Adipose tissue (tissue), 3 donors: ENCODE results near the gene PRSS2. TPM values are rescaled to one million over a fixed set of nuclear protein-coding genes. Genes with fewer than 3 reads are reported as not detected.
"Not testable (repeated sequence)": the region's sequence is repeated elsewhere in the genome, so short reads cannot be mapped to it uniquely, and the experiment has no call there.

Source experiments
- H3K27ac ChIP-seq: one replicate; pipeline ENCODE4 v1.5.1; 2013; ENCODE audit warnings: low read depth, low read length
- WGBS, 3 donors: extraction: QIAGEN DNeasy Blood & Tissue Kit; methylation state at CpG; one replicate each; pipeline ENCODE4 v1.1.7; 2013; 5-methylcytosine and 5-hydroxymethylcytosine counted together
- polyA plus RNA-seq, 3 donors: library from polyadenylated mRNA; stranded (reverse); fragments of 200-250 nt; gene quantifications; one replicate each; pipeline ENCODE4 v1.2.3, GENCODE V29; 2013
- donor health status: healthy with polysubstance abuse.
- donor health status: Bipolar disorder and iron deficiency.
- donor health status: healthy.

PRSS2 gene
- polyA plus RNA-seq, 3 donors, result 6.5 to 49,551 (median 29.2) TPM

DNA sequence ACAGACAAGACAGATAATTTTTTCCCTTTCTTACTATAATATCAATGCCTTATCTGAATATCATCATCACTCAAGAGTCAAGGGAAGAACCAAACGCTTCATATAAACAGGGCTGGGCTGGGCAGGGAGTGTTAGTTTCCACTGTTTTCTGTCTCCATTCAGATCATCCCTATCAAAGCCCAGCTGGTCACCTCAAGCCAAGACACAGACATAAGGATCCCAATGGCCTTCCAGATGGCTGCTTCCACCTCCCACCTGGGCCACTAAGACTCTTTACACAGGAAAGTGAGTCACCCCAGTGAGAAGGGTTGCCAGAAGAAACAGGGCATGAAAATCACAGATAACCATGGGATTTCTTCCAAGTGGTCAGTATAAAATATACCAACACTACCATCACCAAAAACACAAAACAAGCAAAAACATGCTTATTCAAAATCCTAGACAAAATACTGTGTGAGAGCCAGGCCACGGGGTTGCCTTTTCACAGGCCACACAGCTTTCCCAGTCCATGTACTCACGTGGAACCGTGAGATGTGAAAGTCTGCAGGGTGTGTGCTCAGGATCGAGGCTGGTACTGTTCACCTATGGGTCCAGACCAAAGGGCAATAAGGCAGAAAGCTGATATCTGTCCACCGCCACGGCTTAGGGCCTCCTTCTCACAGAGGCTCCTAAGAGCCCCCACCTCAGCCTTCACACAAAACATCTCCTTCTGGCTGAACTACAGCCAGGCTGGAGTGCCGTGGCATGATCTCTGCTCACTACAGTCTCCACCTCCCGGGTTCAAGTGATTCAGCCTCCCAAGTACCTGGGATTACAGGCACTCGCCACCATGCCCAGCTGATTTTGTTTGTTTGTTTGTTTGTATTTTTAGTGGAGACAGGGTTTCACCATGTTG is 15.8 kb upstream of the PRSS2 start:
- no peak overlapping the region for H3K27ac ChIP-seq
- WGBS, 3 donors, result 35 to 90% (median 69%) methylated on average over 10 of the region's 10 CpGs

DNA sequence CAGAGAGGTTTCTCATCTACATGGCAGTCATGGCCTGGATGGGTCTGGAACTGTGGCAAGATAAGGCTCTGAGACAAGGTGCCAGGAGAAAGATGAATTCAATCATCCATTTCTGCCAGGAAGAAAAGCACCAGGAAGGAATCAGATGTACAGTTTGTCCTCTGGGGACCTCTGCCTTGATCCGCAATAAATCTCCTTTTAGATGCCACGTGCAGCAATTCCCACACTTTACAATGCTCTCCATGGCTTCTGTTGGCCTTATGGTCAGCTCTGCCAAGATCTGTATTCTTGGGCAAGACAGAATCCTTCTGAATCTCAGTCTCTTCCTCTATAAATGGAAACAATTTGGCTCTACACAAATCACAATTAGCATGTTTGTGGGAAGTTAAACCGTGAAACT is 12.5 kb upstream of the PRSS2 start:
- 44 to 74% (median 71%) methylated on average over 1 to 3 of the region's 3 CpGs for WGBS, 3 donors
- H3K27ac ChIP-seq, result not testable (repeated sequence)

- H3K27ac ChIP-seq, result no peak overlapping the region
- 81 to 95% (median 90%) methylated on average over 1 of the region's 1 CpG for WGBS, 3 donors
Measured at GRCh38 chr7:142759433-142759832, 11.3 kb upstream of the PRSS2 start.

GRCh38 chr7:142760071-142760642 is 10.6 kb upstream of the PRSS2 start:
- WGBS, 3 donors, result 36 to 91% (median 66%) methylated on average over 5 of the region's 5 CpGs
- no peak overlapping the region for H3K27ac ChIP-seq

- 60 to 66% (median 60%) methylated on average over 2 of the region's 2 CpGs for WGBS, 3 donors
- not testable (repeated sequence) for H3K27ac ChIP-seq
Measured at GRCh38 chr7:142761606-142762005, 9.2 kb upstream of the PRSS2 start.

GRCh38 chr7:142762104-142762503 is 8.7 kb upstream of the PRSS2 start:
- 77 to 91% (median 78%) methylated on average over 1 of the region's 1 CpG for WGBS, 3 donors

GRCh38 chr7:142767451-142767850 is 3.3 kb upstream of the PRSS2 start:
- 68 to 82% (median 72%) methylated on average over 3 of the region's 3 CpGs for WGBS, 3 donors

More at GRCh38 chr7:142762104-142762503, 8.7 kb upstream of the PRSS2 start:
- no peak overlapping the region for H3K27ac ChIP-seq

DNA sequence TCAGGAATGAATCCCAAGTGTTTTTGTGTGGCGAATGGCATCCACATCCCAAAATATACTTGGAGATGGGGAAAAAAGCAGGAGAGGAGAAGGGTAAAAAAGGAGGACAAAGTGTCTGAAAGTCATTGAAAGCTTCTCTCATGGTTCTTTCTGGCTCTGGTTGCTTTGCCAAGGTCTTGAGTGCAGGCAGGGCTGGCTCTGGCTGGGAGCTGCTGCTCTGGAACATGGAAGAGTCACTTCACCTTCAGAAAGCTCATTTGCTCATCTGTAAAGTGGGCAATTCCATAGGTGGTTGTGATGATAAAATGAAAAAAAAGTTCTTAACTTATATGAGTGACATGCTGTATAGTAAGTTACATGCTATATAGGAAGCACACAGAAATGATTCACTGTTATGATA is 2.9 kb upstream of the PRSS2 start:
- WGBS, 3 donors, result 82 to 90% (median 90%) methylated on average over 1 of the region's 1 CpG
- no peak overlapping the region for H3K27ac ChIP-seq

More at GRCh38 chr7:142767451-142767850, 3.3 kb upstream of the PRSS2 start:
- H3K27ac ChIP-seq, result no peak overlapping the region

DNA sequence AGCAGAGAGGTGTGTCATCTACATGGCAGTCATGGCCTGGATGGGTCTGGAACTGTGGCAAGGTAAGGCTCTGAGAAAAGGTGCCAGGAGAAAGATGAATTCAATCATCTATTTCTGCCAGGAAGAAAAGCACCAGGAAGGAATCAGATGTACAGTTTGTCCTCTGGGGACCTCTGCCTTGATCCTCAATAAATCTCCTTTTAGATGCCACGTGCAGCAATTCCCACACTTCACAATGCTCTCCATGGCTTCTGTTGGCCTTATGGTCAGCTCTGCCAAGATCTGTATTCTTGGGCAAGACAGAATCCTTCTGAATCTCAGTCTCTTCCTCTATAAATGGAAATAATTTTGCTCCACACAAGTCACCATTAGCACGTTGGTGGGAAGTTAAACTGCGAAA is 1.9 kb upstream of the PRSS2 start:
- not testable (repeated sequence) for H3K27ac ChIP-seq
- WGBS, 3 donors, result 58 to 72% (median 66%) methylated on average over 3 of the region's 3 CpGs

GRCh38 chr7:142771353-142771723 is 568 bp downstream of the PRSS2 start:
- no peak overlapping the region for H3K27ac ChIP-seq

GRCh38 chr7:142772051-142772450 is 1.3 kb downstream of the PRSS2 start:
- WGBS, 3 donors, result 21 to 65% (median 42%) methylated on average over 6 of the region's 6 CpGs
- H3K27ac ChIP-seq, result no peak overlapping the region

More at GRCh38 chr7:142771353-142771723, 568 bp downstream of the PRSS2 start:
- WGBS, 3 donors, result 22 to 60% (median 58%) methylated on average over 5 of the region's 5 CpGs

DNA sequence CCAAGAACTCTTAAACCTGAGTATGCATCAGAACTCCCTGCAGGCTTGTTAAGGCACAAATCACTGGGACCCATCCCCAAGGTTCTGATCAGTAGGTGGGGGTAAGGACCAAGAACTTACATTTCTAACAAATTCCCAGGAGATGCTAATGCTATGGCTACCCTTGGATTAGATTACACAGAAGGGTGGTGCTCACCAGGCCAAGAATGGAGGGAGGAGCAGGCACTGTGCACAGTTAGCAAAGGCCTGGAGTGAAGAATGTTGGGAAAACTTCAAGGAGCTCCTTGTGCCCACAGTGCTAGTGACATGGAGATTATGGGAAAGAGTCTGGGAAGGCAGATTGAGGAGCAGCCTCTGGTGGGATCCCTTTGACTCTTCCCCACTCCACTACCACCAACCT is 1.9 kb downstream of the PRSS2 start:
- H3K27ac ChIP-seq, result no peak overlapping the region

DNA sequence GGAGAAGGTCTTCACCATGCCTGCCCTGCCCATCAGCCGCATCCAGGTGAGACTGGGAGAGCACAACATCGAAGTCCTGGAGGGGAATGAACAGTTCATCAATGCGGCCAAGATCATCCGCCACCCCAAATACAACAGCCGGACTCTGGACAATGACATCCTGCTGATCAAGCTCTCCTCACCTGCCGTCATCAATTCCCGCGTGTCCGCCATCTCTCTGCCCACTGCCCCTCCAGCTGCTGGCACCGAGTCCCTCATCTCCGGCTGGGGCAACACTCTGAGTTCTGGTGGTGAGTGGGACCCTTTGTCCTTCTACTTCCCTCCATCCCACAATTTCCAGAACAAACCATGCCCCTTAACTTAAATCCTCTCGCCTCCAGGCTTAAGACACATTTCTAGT is 2.5 kb downstream of the PRSS2 start:
- no peak overlapping the region for H3K27ac ChIP-seq
- WGBS, 3 donors, result 39 to 94% (median 81%) methylated on average over 12 of the region's 12 CpGs

DNA sequence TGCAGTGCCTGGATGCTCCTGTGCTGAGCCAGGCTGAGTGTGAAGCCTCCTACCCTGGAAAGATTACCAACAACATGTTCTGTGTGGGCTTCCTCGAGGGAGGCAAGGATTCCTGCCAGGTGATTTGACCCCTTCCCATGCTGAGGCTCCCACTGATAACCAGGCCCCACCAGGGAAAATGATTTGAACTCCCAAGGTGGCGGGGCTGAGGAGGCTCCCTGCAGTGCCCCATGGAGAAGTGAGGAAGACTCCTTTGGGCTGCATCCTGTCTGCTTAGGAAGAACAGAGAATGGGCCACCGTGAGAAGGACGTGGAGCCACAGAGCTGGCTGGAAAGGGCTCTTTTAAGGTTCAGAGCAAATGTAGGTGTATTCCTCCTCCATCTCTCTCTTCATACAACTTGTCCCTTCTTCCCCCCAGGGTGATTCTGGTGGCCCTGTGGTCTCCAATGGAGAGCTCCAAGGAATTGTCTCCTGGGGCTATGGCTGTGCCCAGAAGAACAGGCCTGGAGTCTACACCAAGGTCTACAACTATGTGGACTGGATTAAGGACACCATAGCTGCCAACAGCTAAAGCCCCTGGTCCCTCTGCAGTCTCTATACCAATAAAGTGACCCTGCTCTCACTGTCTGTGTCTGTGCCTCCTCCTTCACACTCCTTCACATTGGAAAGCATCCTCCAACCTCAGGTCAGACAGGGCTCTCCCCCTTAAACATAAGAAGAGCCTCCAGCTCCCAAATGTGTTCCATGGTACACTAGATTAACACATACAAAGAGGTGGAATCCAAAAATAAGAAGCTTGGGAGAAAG is 3.4 kb downstream of the PRSS2 start:
- H3K27ac ChIP-seq, result no peak overlapping the region

GRCh38 chr7:142774826-142775225 is 4.1 kb downstream of the PRSS2 start:
- WGBS, 3 donors, result 24 to 80% (median 53%) methylated on average over 8 of the region's 8 CpGs
- no peak overlapping the region for H3K27ac ChIP-seq

More for the DNA sequence above, 3.4 kb downstream of the PRSS2 start:
- WGBS, 3 donors, result 39 to 83% (median 78%) methylated on average over 4 of the region's 4 CpGs

- not testable (repeated sequence) for H3K27ac ChIP-seq
Measured at GRCh38 chr7:142775351-142776115, 4.8 kb downstream of the PRSS2 start.

DNA sequence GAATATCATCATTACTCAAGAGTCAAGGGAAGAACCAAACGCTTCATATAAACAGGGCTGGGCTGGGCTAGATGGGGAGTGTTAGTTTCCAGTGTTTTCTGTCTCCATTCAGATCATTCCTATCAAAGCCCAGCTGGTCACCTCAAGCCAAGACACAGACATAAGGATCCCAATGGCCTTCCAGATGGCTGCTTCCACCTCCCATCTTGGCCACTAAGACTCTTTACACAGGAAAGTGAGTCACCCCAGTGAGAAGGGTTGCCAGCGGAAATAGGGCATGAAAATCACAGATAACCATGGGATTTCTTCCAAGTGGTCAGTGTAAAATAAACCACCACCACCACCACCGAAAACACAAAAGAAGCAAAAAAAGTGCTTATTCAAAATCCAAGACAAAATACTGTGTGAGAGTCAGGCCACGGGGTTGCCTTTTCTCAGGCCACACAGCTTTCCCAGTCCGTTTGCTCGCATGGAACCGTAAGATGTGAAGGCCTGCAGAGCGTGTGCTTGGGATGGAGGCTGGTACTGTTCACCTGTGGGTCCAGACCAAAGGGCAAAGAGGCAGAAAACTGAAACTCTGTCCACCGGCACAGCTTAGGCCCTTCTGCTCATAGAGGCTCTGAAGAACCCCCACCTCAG is 5.6 kb downstream of the PRSS2 start:
- WGBS, 3 donors, result 38 to 77% (median 62%) methylated on average over 9 of the region's 9 CpGs
- H3K27ac ChIP-seq, result no peak overlapping the region

More at GRCh38 chr7:142775351-142776115, 4.8 kb downstream of the PRSS2 start:
- 38 to 84% (median 70%) methylated on average over 6 of the region's 6 CpGs for WGBS, 3 donors

GRCh38 chr7:142776845-142777225 is 6.1 kb downstream of the PRSS2 start:
- H3K27ac ChIP-seq, result not testable (repeated sequence)
- WGBS, 3 donors, result 84 to 93% (median 92%) methylated on average over 2 of the region's 2 CpGs
